ENCODE measurements around the gene IGF1. TPM values are rescaled to one million over a fixed set of nuclear protein-coding genes. Genes with fewer than 3 reads are reported as not detected.

Gene IGF1
- total RNA-seq, 1 donor = under 0.01 TPM

DNA sequence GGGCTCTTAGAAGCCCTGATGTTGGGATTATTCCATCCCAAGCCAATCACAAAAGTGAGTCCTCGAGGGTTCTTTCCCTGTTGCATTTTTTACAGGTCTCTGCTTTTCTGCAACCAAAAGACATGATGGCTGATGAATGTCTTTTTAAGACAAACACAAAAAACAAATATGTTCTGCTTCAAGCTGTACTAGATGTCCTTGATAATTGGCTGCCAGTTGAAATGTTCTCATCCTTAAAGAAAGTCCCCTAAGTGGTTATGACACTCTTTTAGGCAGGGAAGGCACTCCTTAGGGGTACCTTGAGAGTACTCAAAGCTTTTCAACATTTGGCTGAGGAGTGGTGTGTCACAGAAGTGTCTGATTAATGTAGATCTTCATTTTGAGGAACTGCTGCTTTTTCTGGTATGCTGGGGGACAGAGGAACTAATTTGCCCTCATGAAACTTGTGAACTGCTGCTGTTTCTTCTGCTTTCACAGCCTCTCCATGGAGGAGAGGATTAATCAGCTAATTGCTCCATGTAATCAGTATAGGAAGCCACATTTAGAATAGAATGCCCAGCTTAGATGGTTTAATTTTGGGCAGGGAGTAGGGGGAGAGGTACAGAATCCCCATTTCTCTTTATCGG lies 22.8 kb upstream of the IGF1 start:
- no peak overlapping the region for H3K4me3 ChIP-seq (ENCODE audit: low read depth, low read length)
- TF ChIP-seq, protein P1, sequence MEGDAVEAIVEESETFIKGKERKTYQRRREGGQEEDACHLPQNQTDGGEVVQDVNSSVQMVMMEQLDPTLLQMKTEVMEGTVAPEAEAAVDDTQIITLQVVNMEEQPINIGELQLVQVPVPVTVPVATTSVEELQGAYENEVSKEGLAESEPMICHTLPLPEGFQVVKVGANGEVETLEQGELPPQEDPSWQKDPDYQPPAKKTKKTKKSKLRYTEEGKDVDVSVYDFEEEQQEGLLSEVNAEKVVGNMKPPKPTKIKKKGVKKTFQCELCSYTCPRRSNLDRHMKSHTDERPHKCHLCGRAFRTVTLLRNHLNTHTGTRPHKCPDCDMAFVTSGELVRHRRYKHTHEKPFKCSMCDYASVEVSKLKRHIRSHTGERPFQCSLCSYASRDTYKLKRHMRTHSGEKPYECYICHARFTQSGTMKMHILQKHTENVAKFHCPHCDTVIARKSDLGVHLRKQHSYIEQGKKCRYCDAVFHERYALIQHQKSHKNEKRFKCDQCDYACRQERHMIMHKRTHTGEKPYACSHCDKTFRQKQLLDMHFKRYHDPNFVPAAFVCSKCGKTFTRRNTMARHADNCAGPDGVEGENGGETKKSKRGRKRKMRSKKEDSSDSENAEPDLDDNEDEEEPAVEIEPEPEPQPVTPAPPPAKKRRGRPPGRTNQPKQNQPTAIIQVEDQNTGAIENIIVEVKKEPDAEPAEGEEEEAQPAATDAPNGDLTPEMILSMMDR (IDR thresholded peaks at IDR 0.05; ENCODE audit: insufficient read depth, low read depth, low read length) = no peak
- DNase-seq (ENCODE audit: low read depth) = no peak

DNA sequence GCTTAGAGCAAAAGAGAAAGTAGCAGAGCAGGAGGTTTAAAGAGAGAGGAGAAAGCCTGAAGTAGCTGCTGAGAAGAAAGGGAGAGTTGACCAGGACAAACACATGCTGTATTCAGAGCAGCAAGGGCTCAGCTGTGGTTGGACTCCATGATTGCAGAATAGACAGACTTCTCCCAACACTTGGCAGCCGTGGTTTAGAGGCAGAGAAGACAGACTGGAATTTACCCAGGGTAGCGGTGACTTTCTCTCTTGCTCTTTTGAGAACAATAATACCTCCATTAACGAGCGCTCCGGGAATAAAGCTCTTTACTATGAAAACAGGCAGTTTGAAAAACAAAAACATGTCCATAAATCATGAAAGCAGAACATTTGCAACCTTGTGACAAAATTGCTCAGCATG lies 21.4 kb upstream of the IGF1 start:
- peak; percentile 72 for DNase-seq (ENCODE audit: low read depth)
- TF ChIP-seq, protein P1 (IDR thresholded peaks at IDR 0.05; ENCODE audit: insufficient read depth, low read depth, low read length) = no peak
- no peak overlapping the region for H3K4me3 ChIP-seq (ENCODE audit: low read depth, low read length)

DNA sequence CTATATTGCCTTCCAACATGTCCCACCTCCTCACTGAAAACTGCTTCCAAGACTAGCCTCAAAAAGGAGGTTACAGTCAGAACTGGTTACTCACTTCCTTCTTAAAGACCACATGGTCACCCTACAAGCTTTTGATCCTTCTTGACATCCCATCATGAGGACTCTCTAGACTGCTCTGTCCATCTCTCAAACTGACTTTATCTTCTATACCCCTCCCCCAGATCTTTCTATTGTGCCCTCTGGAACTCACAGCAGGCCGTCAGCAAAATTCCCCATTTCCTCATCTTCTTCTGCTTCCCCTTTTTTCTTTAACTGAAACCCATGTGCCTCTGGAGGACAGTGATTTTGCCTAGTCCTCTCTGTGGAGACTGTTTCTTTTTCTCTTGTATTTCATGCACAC lies 18.1 kb upstream of the IGF1 start:
- DNase-seq (ENCODE audit: low read depth) = no peak
- TF ChIP-seq, protein P1 (IDR thresholded peaks at IDR 0.05; ENCODE audit: insufficient read depth, low read depth, low read length) = no peak
- no peak overlapping the region for H3K4me3 ChIP-seq (ENCODE audit: low read depth, low read length)

DNA sequence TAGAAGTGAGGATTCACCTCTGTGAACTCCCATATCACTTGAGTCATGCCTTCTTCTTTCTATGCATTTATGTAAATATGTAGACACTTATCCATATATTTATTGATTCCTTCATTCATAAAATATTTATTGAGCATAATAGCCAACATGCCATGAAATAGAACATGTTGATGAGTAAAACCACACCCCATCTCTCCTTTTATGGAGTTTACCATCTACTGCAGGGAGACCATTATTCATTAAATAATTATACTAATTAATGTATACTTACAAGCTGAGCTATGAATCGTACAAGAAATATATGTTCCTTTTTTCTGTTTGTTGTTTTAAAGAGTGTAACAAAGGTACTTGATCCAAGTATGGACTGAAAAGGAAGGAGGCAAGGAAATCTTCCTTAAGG lies 17.4 kb upstream of the IGF1 start:
- H3K4me3 ChIP-seq (ENCODE audit: low read depth, low read length) = no peak overlapping the region
- no peak for DNase-seq (ENCODE audit: low read depth)
- TF ChIP-seq, protein P1 (IDR thresholded peaks at IDR 0.05; ENCODE audit: insufficient read depth, low read depth, low read length) = no peak

DNA sequence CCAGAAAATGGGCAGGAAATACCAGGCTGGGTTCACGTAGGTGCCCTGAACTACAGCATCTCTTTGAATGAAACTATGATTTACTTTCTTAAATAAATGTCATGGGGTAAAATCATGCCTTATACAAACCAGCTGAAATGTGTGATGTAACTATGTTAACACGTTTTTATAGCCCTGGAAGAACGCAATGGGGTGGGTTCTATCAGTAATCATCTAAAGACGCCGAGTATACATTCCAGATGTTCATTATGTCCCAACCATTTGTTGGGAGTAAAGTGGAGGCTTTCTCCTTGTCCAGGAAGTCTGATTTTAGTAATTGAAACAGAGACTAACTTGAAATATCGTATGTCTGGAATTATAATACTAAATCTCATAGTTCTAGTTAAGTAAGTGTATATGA lies 16.2 kb upstream of the IGF1 start:
- DNase-seq (ENCODE audit: low read depth) = peak; percentile 78
- TF ChIP-seq, protein P1 (IDR thresholded peaks at IDR 0.05; ENCODE audit: insufficient read depth, low read depth, low read length) = no peak
- H3K4me3 ChIP-seq (ENCODE audit: low read depth, low read length) = no peak overlapping the region

DNA sequence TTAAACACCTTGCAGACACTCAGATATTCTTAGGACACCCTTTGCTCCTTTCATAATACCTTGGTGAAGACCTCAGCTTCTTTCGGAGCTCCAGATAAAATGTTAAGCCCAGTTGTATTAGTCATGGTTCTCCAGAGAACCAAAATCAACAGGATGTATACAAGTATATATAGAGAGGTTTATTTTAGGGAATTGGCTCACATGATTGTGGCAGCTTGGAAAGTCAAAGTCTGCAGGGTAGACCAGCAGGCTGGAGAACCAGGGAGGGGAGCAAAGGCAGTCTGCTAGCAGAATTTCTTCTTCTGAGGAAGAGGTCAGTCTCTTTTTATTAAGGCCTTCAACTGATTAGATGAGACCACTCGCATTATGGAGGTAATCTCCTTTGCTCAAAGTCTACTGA lies 6.9 kb upstream of the IGF1 start:
- DNase-seq (ENCODE audit: low read depth) = no peak
- TF ChIP-seq, protein P1 (IDR thresholded peaks at IDR 0.05; ENCODE audit: insufficient read depth, low read depth, low read length) = no peak
- no peak overlapping the region for H3K4me3 ChIP-seq (ENCODE audit: low read depth, low read length)

DNA sequence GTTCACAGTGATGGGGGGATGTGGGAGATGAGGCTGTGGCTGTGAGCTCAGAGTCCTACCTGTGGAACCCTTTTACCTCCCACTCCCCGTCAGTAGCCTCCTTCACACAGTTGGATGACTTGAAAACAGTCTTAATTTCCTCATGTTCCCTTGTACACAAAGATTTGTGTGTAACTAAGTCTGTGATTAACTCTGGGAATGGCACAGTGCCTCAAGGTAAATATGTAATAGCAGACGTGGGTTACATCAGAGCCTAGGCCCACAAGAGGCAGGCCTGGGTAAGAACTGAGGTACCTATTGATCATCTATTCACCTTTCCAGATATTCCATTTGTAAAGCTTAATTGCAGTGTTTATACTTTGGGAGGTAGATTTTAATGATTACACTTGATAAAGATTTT lies 5.8 kb upstream of the IGF1 start:
- TF ChIP-seq, protein P1 (IDR thresholded peaks at IDR 0.05; ENCODE audit: insufficient read depth, low read depth, low read length) = no peak
- no peak for DNase-seq (ENCODE audit: low read depth)
- H3K4me3 ChIP-seq (ENCODE audit: low read depth, low read length) = no peak overlapping the region

Data from fibroblast of villous mesenchyme (primary cell).